Activated T-helper 1 cell treated with anti-CD3 and anti-CD28 coated beads, Interleukin-12 subunit alpha, Interleukin-12 subunit beta, Interleukin-2, Interleukin-4 antibody, amounts not matched to agents 30 ng/mL and 10 ng/mL and 1 ng/mL, durations not matched to agents 14 hours and 24 hours and 36 hours (primary cell): Measurements from ENCODE around the gene TSHZ2. TPM values are rescaled to one million over a fixed set of nuclear protein-coding genes. Genes with fewer than 3 reads are reported as not detected.
"Not testable (repeated sequence)": the region's sequence is repeated elsewhere in the genome, so short reads cannot be mapped to it uniquely, and the experiment has no call there.

Source experiments
- DNase-seq: peaks from one replicate; pipeline ENCODE4 v3.0.0; 2021; ENCODE audit warnings: low spot score
- H3K27ac Mint-ChIP-seq: one replicate; pipeline ENCODE4 v1.8.0; 2021; ENCODE audit warnings: mild to moderate bottlenecking, mixed read lengths
- H3K27me3 Mint-ChIP-seq: one replicate; pipeline ENCODE4 v1.8.0; 2022; ENCODE audit warnings: mild to moderate bottlenecking, moderate library complexity, mixed read lengths; ENCODE audit not compliant: insufficient read depth
- H3K36me3 Mint-ChIP-seq: one replicate; pipeline ENCODE4 v1.8.0; 2021; ENCODE audit warnings: low read depth, mixed read lengths
- H3K4me1 Mint-ChIP-seq: one replicate; pipeline ENCODE4 v1.8.0; 2021; ENCODE audit warnings: low read depth, mixed read lengths
- H3K4me3 Mint-ChIP-seq: one replicate; pipeline ENCODE4 v1.8.0; 2021; ENCODE audit warnings: mild to moderate bottlenecking, moderate library complexity, mixed read lengths
- H3K9me3 Mint-ChIP-seq: one replicate; pipeline ENCODE4 v1.8.0; 2021; ENCODE audit warnings: mixed read lengths
- intact Hi-C: fragments of 100-400 bp; cut with micrococcal nuclease; formaldehyde crosslinking; loops from one replicate; pipeline ENCODE4 v1.15.1; 2024
- total RNA-seq: library from RNA; stranded (reverse); gene quantifications from 2 replicates; pipeline ENCODE4 v1.2.3, GENCODE V29; 2022

The TSHZ2 gene
- total RNA-seq, 1 donor from 2014 or later: 26.0 TPM

GRCh38 chr20:53425481-53425880 lies 453.3 kb downstream of the TSHZ2 start:
- H3K4me1 Mint-ChIP-seq: peaks cover 13% of the 10 kb centered on the region
- intact Hi-C loops: no loop called here
- H3K27ac Mint-ChIP-seq: no peak overlapping the region
- DNase-seq: no peak
- no peaks in the 10 kb centered on the region for H3K27me3 Mint-ChIP-seq
- H3K4me3 Mint-ChIP-seq: no peak overlapping the region
- peaks cover 13% of the 10 kb centered on the region for H3K9me3 Mint-ChIP-seq
- peaks cover 7% of the 10 kb centered on the region for H3K36me3 Mint-ChIP-seq

- no peak overlapping the region for H3K4me3 Mint-ChIP-seq
- H3K4me1 Mint-ChIP-seq: peaks cover 13% of the 10 kb centered on the region
- H3K27ac Mint-ChIP-seq: no peak overlapping the region
- peaks cover 7% of the 10 kb centered on the region for H3K36me3 Mint-ChIP-seq
- H3K9me3 Mint-ChIP-seq: peaks cover 13% of the 10 kb centered on the region
- DNase-seq: no peak
- intact Hi-C loops: no loop called here
- H3K27me3 Mint-ChIP-seq: no peaks in the 10 kb centered on the region
Measured at GRCh38 chr20:53425941-53426340, 453.8 kb downstream of the TSHZ2 start.

- H3K36me3 Mint-ChIP-seq: peaks cover 7% of the 10 kb centered on the region
- intact Hi-C loops: no loop called here
- peaks cover 13% of the 10 kb centered on the region for H3K4me1 Mint-ChIP-seq
- H3K4me3 Mint-ChIP-seq: no peak overlapping the region
- no peak for DNase-seq
- no peaks in the 10 kb centered on the region for H3K27me3 Mint-ChIP-seq
- H3K9me3 Mint-ChIP-seq: peaks cover 13% of the 10 kb centered on the region
- no peak overlapping the region for H3K27ac Mint-ChIP-seq
Measured at GRCh38 chr20:53426766-53427312, 454.7 kb downstream of the TSHZ2 start.

- H3K4me3 Mint-ChIP-seq: no peak overlapping the region
- peaks cover 13% of the 10 kb centered on the region for H3K9me3 Mint-ChIP-seq
- H3K36me3 Mint-ChIP-seq: peaks cover 7% of the 10 kb centered on the region
- no peak for DNase-seq
- no peak overlapping the region for H3K27ac Mint-ChIP-seq
- intact Hi-C loops: no loop called here
- peaks cover 13% of the 10 kb centered on the region for H3K4me1 Mint-ChIP-seq
- H3K27me3 Mint-ChIP-seq: no peaks in the 10 kb centered on the region
Measured at GRCh38 chr20:53427951-53428350, 455.8 kb downstream of the TSHZ2 start.

- intact Hi-C loops: no loop called here
- no peak for DNase-seq
- peaks cover 7% of the 10 kb centered on the region for H3K36me3 Mint-ChIP-seq
- H3K9me3 Mint-ChIP-seq: peaks cover 10% of the 10 kb centered on the region
- H3K4me3 Mint-ChIP-seq: no peak overlapping the region
- H3K4me1 Mint-ChIP-seq: peaks cover 13% of the 10 kb centered on the region
- H3K27ac Mint-ChIP-seq: peak overlapping the region; percentile 52
- no peaks in the 10 kb centered on the region for H3K27me3 Mint-ChIP-seq
Measured at GRCh38 chr20:53428588-53428987, 456.4 kb downstream of the TSHZ2 start.

GRCh38 chr20:53428996-53429395 lies 456.8 kb downstream of the TSHZ2 start:
- DNase-seq: no peak
- Mint-ChIP-seq H3K4me1 (peaks cover 13% of the 10 kb centered on the region), H3K27me3 (no peaks in the 10 kb centered on the region), H3K27ac (peak overlapping the region; percentile 52), H3K36me3 (peaks cover 7% of the 10 kb centered on the region), H3K9me3 (peaks cover 10% of the 10 kb centered on the region), H3K4me3 (peak overlapping the region; percentile 7)
- intact Hi-C loops: no loop called here

- H3K9me3 Mint-ChIP-seq: peaks cover 10% of the 10 kb centered on the region
- peaks cover 9% of the 10 kb centered on the region for H3K36me3 Mint-ChIP-seq
- H3K27me3 Mint-ChIP-seq: peaks cover 1% of the 10 kb centered on the region
- no peak overlapping the region for H3K4me3 Mint-ChIP-seq
- DNase-seq: no peak
- intact Hi-C loops: no loop called here
- H3K4me1 Mint-ChIP-seq: peaks cover under 1% of the 10 kb centered on the region
- no peak overlapping the region for H3K27ac Mint-ChIP-seq
Measured at GRCh38 chr20:53434662-53435061, 462.5 kb downstream of the TSHZ2 start.

- H3K36me3 Mint-ChIP-seq, H3K4me3 Mint-ChIP-seq, DNase-seq, H3K4me1 Mint-ChIP-seq, intact Hi-C loops, H3K27me3 Mint-ChIP-seq, H3K9me3 Mint-ChIP-seq, H3K27ac Mint-ChIP-seq: not testable (repeated sequence)
Measured at GRCh38 chr20:53436927-53437326, 464.8 kb downstream of the TSHZ2 start.

GRCh38 chr20:53438368-53438767 lies 466.2 kb downstream of the TSHZ2 start:
- H3K9me3 Mint-ChIP-seq: peaks cover 8% of the 10 kb centered on the region
- no peaks in the 10 kb centered on the region for H3K4me1 Mint-ChIP-seq
- DNase-seq: no peak
- H3K27me3 Mint-ChIP-seq: peaks cover 1% of the 10 kb centered on the region
- intact Hi-C loops: no loop called here
- peaks cover 6% of the 10 kb centered on the region for H3K36me3 Mint-ChIP-seq
- no peak overlapping the region for H3K27ac Mint-ChIP-seq
- H3K4me3 Mint-ChIP-seq: no peak overlapping the region

- Mint-ChIP-seq H3K4me1 (no peaks in the 10 kb centered on the region), H3K9me3 (peaks cover 8% of the 10 kb centered on the region), H3K27me3 (peaks cover 1% of the 10 kb centered on the region), H3K36me3 (peaks cover 6% of the 10 kb centered on the region), H3K27ac (no peak overlapping the region), H3K4me3 (no peak overlapping the region)
- intact Hi-C loops: no loop called here
- DNase-seq: no peak
Measured at GRCh38 chr20:53439046-53439445, 466.9 kb downstream of the TSHZ2 start.

GRCh38 chr20:53439616-53440015 lies 467.5 kb downstream of the TSHZ2 start:
- Mint-ChIP-seq H3K4me1 (no peaks in the 10 kb centered on the region), H3K27me3 (peaks cover 1% of the 10 kb centered on the region), H3K36me3 (peaks cover 6% of the 10 kb centered on the region), H3K27ac (no peak overlapping the region), H3K9me3 (peaks cover 8% of the 10 kb centered on the region), H3K4me3 (no peak overlapping the region)
- no peak for DNase-seq
- intact Hi-C loops: no loop called here

GRCh38 chr20:53444401-53445149 lies 472.4 kb downstream of the TSHZ2 start:
- H3K9me3 Mint-ChIP-seq: peaks cover 37% of the 10 kb centered on the region
- DNase-seq: no peak
- peaks cover 16% of the 10 kb centered on the region for H3K36me3 Mint-ChIP-seq
- H3K27ac Mint-ChIP-seq: no peak overlapping the region
- no peaks in the 10 kb centered on the region for H3K27me3 Mint-ChIP-seq
- H3K4me1 Mint-ChIP-seq: no peaks in the 10 kb centered on the region
- H3K4me3 Mint-ChIP-seq: no peak overlapping the region
- intact Hi-C loops: no loop called here

GRCh38 chr20:53445321-53445731 lies 473.2 kb downstream of the TSHZ2 start:
- Mint-ChIP-seq H3K27ac (no peak overlapping the region), H3K27me3 (no peaks in the 10 kb centered on the region), H3K9me3 (peaks cover 44% of the 10 kb centered on the region), H3K36me3 (peaks cover 18% of the 10 kb centered on the region), H3K4me3 (no peak overlapping the region), H3K4me1 (no peaks in the 10 kb centered on the region)
- intact Hi-C loops: no loop called here
- DNase-seq: no peak
